Motor neuron (in vitro differentiated cells): Measurements from ENCODE around the gene FRG2B. TPM values are rescaled to one million over a fixed set of nuclear protein-coding genes. Genes with fewer than 3 reads are reported as not detected.
"Not testable (repeated sequence)": the region's sequence is repeated elsewhere in the genome, so short reads cannot be mapped to it uniquely, and the experiment has no call there.

Experiments
- ATAC-seq, 8 experiments: fragments of 200-7000 bp; cut with Tn5 transposase; replicated peaks in 6 of 8; 2 replicates each; pipeline ENCODE4 v1.8.0; 2021; ENCODE audit warnings: mild to moderate bottlenecking in 8 of 8, moderate library complexity in 8 of 8
- H3K27ac ChIP-seq, 2 donors: fragments of 250-450 bp; sonication (Bioruptor Pico); 2 replicates each; pipeline ENCODE4 v1.9.0; 2021; ENCODE audit warnings: antibody characterized with exemption in 2 of 2, mild to moderate bottlenecking in 2 of 2, moderate library complexity in 1 of 2
- H3K4me1 ChIP-seq, 2 donors: fragments of 250-450 bp; sonication (Bioruptor Pico); replicated peaks in 1 of 2; 2 replicates each; pipeline ENCODE4 v1.6.1; 2021; ENCODE audit warnings: antibody characterized with exemption in 2 of 2, mild to moderate bottlenecking in 2 of 2, moderate library complexity in 1 of 2
- H3K4me3 ChIP-seq, 5 donors: fragments of 250-450 bp; sonication (Bioruptor Pico); 2 replicates each; pipeline ENCODE4 v1.9.0; 2021; ENCODE audit warnings: antibody characterized with exemption in 5 of 5, mild to moderate bottlenecking in 5 of 5, moderate library complexity in 4 of 5
- WGBS, 10 experiments: fragments of 450-650 bp; shearing (Covaris generic); methylation state at CpG; one replicate each; pipeline ENCODE4 v1.0.0; 2022; 5-methylcytosine and 5-hydroxymethylcytosine counted together
- in situ Hi-C, 9 experiments: fragments of 400-800 bp; cut with MboI; loops; one replicate each; pipeline ENCODE4 v1.15.0; 2021; ENCODE audit warnings: low sequenced_read_pairs in 9 of 9, low pct_unique_long_range_greater_than_20kb in 2 of 9; ENCODE audit not compliant: unreplicated experiment in 9 of 9
- total RNA-seq, 8 experiments: library from RNA; unstranded; fragments of 300-600 nt; gene quantifications; 2 replicates each; pipeline versions ENCODE4 v1.2.3 to v1.2.4, GENCODE V29; 2022

Gene FRG2B
- total RNA-seq, 8 experiments from 2014 or later: 0.33 TPM; not detected in 7

- ATAC-seq: no peak
- Histone ChIP-seq H3K27ac (no peak overlapping the region), H3K4me1 (no peaks in the 10 kb centered on the region), H3K4me3 (no peak overlapping the region)
- WGBS, 10 experiments: 26 to 74% (median 43%) methylated on average over 2 to 6 of the region's 7 CpGs; no CpG with 5 or more reads in 4 of the 10 experiments
- in situ Hi-C loops: no loop called here
These were observed 9.4 kb downstream of the FRG2B start for GRCh38 chr10:133617196-133617595.

GRCh38 chr10:133616371-133617130 lies 10.0 kb downstream of the FRG2B start:
- H3K4me3 ChIP-seq: no peak overlapping the region
- no peak for ATAC-seq
- in situ Hi-C loops: no loop called here
- H3K27ac ChIP-seq: no peak overlapping the region
- H3K4me1 ChIP-seq: no peaks in the 10 kb centered on the region
- WGBS, 10 experiments: 30 to 85% (median 71%) methylated on average over 1 to 8 of the region's 8 CpGs; no CpG with 5 or more reads in 2 of the 10 experiments

- Histone ChIP-seq H3K27ac (no peak overlapping the region), H3K4me1 (no peaks in the 10 kb centered on the region), H3K4me3 (no peak overlapping the region)
- WGBS, 10 experiments: 0 to 100% (median 46%) methylated on average over 1 to 9 of the region's 10 CpGs; no CpG with 5 or more reads in 1 of the 10 experiments
- in situ Hi-C loops: no loop called here
- no peak for ATAC-seq
These were observed 11.6 kb downstream of the FRG2B start for GRCh38 chr10:133614830-133615580.

- WGBS, 10 experiments: 0 to 80% (median 28%) methylated on average over 1 to 6 of the region's 6 CpGs; no CpG with 5 or more reads in 1 of the 10 experiments
- in situ Hi-C loops: no loop called here
- ATAC-seq: no peak
- H3K4me3 ChIP-seq: no peak overlapping the region
- H3K27ac ChIP-seq: no peak overlapping the region
- H3K4me1 ChIP-seq: no peaks in the 10 kb centered on the region
These were observed 12.9 kb downstream of the FRG2B start for GRCh38 chr10:133613699-133614098.

- no peak overlapping the region for H3K4me3 ChIP-seq
- 0 to 40% (median 21%) methylated on average over 1 to 4 of the region's 4 CpGs; no CpG with 5 or more reads in 5 of the 10 experiments for WGBS, 10 experiments
- in situ Hi-C loops: no loop called here
- H3K27ac ChIP-seq: no peak overlapping the region
- ATAC-seq: no peak
- H3K4me1 ChIP-seq: no peaks in the 10 kb centered on the region
These were observed 15.5 kb downstream of the FRG2B start for GRCh38 chr10:133611079-133611478.

GRCh38 chr10:133608855-133609254 lies 17.7 kb downstream of the FRG2B start:
- Histone ChIP-seq H3K4me3 (no peak overlapping the region), H3K27ac (no peak overlapping the region), H3K4me1 (no peaks in the 10 kb centered on the region)
- in situ Hi-C loops: no loop called here
- ATAC-seq: peak in 3 of 8 experiments; percentile 28 to 85 (median 45)
- WGBS, 10 experiments: 0 to 33% (median 4%) methylated on average over 1 to 3 of the region's 3 CpGs

- in situ Hi-C loops, ATAC-seq, H3K4me3 ChIP-seq, H3K27ac ChIP-seq, H3K4me1 ChIP-seq: not testable (repeated sequence)
- 0 to 50% (median 8%) methylated on average over 1 to 2 of the region's 2 CpGs; no CpG with 5 or more reads in 3 of the 10 experiments for WGBS, 10 experiments
These were observed 23.2 kb downstream of the FRG2B start for GRCh38 chr10:133603434-133603833.

GRCh38 chr10:133600657-133601056 lies 25.9 kb downstream of the FRG2B start:
- H3K4me3 ChIP-seq: no peak overlapping the region
- WGBS, 10 experiments: 0 to 45% (median 33%) methylated on average over 2 to 3 of the region's 3 CpGs; no CpG with 5 or more reads in 1 of the 10 experiments
- no peak overlapping the region for H3K27ac ChIP-seq
- ATAC-seq: no peak
- in situ Hi-C loops: no loop called here
- H3K4me1 ChIP-seq: no peaks in the 10 kb centered on the region

GRCh38 chr10:133599869-133600268 lies 26.7 kb downstream of the FRG2B start:
- in situ Hi-C loops, H3K4me3 ChIP-seq, H3K27ac ChIP-seq, H3K4me1 ChIP-seq, ATAC-seq: not testable (repeated sequence)
- whole genome bisulfite sequencing, 10 experiments: 0 to 67% (median 40%) methylated on average over 1 to 7 of the region's 8 CpGs; no CpG with 5 or more reads in 1 of the 10 experiments

- no peak overlapping the region for H3K27ac ChIP-seq
- in situ Hi-C loops: no loop called here
- no peaks in the 10 kb centered on the region for H3K4me1 ChIP-seq
- no peak for ATAC-seq
- WGBS, 10 experiments: 0 to 39% (median 22%) methylated on average over 1 to 6 of the region's 6 CpGs; no CpG with 5 or more reads in 2 of the 10 experiments
- H3K4me3 ChIP-seq: no peak overlapping the region
These were observed 33.9 kb downstream of the FRG2B start for GRCh38 chr10:133592716-133593115.

- in situ Hi-C loops: no loop called here
- 74% methylated on average over 7 of the region's 10 CpGs; no CpG with 5 or more reads in 9 of the 10 experiments for WGBS, 10 experiments
- ATAC-seq: no peak
- Histone ChIP-seq H3K4me3 (no peak overlapping the region), H3K27ac (no peak overlapping the region), H3K4me1 (no peaks in the 10 kb centered on the region)
These were observed 35.6 kb downstream of the FRG2B start for GRCh38 chr10:133590970-133591359.

- in situ Hi-C loops: no loop called here
- H3K27ac ChIP-seq: no peak overlapping the region
- no peak overlapping the region for H3K4me3 ChIP-seq
- H3K4me1 ChIP-seq: no peaks in the 10 kb centered on the region
- ATAC-seq: no peak
- 0 to 29% (median 20%) methylated on average over 1 to 4 of the region's 13 CpGs; no CpG with 5 or more reads in 7 of the 10 experiments for WGBS, 10 experiments
These were observed 36.2 kb downstream of the FRG2B start for GRCh38 chr10:133590226-133590969.

- H3K27ac ChIP-seq, ATAC-seq, in situ Hi-C loops, H3K4me1 ChIP-seq, H3K4me3 ChIP-seq: not testable (repeated sequence)
- no CpG with 5 or more reads among the region's 31 CpGs for WGBS, 10 experiments
These were observed 49.6 kb downstream of the FRG2B start for GRCh38 chr10:133577037-133577436.
